Pulmonary artery endothelial cell (primary cell): ENCODE data around the gene MT1F. TPM values are rescaled to one million over a fixed set of nuclear protein-coding genes. Genes with fewer than 3 reads are reported as not detected.
"Not testable (repeated sequence)": the region's sequence is repeated elsewhere in the genome, so short reads cannot be mapped to it uniquely, and the experiment has no call there.

Experiments
- DNase-seq: peaks from one replicate; pipeline ENCODE4 v3.0.0-alpha.2; 2011; ENCODE audit warnings: low read depth, low spot score
- total RNA-seq: library from RNA; depleted of rRNA; stranded (reverse); fragments of >200 nt; gene quantifications from 2 replicates; pipeline ENCODE4 v1.2.3, GENCODE V29; 2014

MT1F gene
- total RNA-seq, 1 donor from 2014 or later: 0.59 TPM

DNA sequence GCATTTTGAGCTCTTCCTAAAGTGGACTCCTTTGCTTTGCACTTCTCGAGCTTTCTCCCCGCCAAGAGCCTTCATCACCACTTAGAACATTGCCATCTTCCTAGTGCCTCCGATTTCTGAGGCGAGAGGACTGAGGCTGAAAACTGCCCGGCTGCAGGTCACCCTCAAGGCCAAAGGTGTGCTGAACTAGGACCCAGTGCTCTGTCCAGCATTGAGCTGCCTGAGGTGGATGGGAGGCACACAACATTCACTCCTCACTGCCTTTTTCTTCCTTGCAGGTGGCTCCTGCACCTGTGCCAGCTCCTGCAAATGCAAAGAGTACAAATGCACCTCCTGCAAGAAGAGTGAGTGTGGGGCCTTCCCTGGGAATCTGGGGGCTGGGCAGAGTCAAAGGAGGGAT is 13.9 kb upstream of the MT1F start:
- DNase-seq: no peak

DNA sequence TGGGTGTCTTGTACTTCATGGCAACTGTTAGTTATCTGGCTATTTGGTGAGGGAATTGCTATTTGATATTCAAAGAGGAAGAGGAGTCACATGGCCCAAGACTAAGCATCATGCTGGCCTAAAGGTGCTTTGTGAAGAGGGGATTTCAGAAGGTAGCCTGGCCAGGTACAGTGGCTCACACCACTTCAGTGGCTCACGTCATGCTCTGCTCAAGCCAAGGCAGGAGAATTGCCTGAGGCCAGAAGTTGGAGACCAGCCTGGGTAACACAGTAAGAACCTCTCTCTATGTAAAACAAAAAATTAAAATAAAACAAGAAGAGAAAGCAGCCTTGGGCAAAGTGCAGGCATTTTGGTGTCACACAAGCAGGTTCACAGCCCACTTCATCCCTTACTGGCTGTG is 12.4 kb upstream of the MT1F start:
- no peak for DNase-seq

- no peak for DNase-seq
Measured at GRCh38 chr16:56645838-56646237, 11.9 kb upstream of the MT1F start.

DNA sequence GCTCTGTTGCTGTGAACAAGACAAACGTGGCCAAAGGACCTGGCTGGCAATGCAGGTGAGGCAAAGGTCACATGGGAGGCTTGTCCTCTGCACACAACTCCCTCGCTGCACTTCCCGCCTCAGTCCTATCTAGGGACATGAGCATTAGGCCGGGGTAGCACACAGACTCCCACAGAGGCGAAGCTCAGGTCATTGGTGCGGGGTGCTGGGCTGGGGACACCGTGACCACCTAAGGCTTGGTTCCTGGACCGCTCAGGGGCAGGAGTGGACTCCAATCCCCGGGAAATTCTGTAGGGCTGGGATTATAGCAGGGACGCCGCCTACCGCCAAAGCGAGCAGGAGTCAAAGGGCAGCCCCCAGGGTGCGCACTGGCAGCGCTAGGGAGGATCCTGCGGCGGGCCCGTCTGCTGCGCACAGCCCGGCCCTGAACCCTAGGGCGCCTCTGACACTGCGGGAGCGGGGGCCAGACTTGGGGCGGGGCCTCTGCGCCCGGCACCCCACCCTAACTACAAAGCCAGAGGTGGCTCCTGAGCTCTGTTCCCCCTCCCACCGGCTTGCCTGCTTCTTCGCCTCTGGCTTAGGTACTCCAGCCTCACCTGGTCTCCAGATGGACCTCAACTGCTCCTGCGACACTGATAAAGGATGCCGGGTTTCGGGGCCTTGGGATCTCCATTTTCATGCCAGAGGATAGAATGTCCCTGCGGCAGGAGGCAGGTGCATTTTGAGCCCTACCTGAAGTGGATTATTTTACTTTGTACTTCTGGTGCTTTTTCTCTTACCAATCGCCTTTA is 9.9 kb upstream of the MT1F start:
- DNase-seq: no peak

DNA sequence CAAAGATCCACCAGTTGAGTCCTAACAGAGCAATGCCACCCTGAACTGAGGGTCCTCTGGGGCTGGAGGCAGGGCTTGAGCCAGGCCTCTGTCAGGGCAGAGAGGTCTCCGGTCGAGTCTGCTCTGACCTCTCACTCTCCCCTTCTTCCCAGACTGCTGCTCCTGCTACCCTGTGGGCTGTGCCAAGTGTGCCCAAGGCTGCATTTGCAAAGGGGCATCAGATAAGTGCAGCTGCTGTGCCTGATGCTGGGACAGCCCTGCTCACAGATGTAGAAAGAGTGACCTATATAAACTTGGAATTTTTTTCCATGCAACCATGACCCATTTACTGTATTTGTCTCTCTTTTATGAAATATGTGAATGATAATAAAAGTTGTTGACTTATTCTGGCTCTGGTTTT is 8.5 kb upstream of the MT1F start:
- no peak for DNase-seq

DNA sequence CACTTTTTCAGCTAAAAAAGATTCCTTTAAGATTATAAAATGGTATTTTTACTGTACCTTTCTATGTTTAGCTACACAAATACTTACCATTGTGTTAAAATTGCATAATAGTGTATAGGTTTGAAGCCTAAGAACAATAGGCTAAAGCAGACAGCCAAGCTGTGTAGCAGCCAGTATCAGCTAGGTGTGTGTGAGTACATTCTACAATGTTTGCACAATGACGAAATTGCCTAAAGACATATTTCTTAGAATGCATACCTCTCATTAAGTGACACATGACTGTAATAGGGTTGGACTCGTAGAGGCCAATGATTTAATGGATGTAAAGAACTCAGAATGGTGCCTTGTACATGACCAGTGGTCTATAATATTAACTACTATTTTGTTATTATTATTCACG is 7.9 kb upstream of the MT1F start:
- DNase-seq: no peak

- no peak for DNase-seq
Measured at GRCh38 chr16:56651586-56651985, 6.2 kb upstream of the MT1F start, which contains the start of gene MT1B. MT1B (plus strand) TSS chr16:56651886; CDS start chr16:56651954, 68 bp downstream.

DNA sequence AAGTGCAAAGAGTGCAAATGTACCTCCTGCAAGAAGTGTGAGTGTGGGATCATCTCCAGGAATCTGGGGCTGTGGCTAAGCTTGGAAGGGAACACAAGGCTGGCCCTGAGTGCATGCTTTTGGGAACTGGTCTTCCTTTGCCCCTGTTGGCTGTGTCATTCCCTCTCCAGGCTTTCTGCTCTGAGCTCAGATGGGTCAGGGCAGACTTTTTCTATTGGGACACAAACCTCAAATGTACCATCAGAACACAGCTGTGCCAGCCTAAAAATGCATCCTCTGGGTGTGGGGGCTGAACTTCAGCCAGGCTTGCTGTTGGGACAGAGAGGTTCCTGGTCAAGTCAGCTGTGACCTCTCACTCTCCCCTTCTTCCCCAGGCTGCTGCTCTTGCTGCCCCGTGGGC is 5.2 kb upstream of the MT1F start:
- DNase-seq: no peak

DNA sequence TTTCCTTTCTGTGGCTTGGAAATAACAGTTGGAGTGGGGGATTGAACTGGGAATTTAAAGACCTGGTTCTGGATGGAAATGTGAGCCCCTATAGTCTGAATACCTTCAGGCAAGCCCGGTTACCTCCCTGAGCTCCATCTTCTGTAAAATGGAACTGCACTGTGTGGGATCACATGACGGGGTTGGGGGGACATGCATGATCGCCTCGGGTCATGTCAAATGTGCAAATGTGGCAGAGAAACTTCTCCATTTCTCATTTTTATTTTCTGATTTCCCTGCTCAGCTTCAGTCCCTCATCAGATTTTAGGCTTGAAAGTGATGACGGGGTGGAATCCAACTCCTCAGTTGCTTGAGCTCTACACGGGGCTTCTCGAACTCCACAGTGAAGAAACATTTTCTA is 4.5 kb upstream of the MT1F start:
- DNase-seq: no peak

DNA sequence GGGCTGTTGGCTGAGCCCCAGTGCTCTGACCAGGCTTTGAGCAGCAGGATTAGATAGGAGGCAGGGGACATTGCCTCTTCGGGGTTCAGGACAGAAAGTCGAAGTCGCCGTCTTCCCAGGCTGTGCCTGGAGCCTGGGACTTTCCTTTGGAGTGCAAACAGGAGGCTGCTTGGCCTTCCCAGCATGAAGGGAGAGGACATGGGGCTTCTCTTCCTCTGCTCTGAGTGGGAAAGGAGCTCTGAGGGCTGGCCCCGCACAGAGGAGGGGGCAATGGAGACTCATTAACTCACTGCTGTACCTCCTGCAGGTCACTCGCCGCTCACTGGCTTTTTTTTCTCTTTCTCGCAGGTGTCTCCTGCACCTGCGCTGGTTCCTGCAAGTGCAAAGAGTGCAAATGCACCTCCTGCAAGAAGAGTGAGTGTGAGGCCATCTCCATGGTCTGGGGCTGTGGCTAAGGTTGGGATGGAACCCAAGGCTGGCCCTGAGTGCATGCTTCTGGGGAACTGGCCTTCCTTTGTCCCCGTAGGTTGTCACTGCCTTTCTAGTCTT is 642 bp downstream of the MT1F start:
- DNase-seq: no peak

DNA sequence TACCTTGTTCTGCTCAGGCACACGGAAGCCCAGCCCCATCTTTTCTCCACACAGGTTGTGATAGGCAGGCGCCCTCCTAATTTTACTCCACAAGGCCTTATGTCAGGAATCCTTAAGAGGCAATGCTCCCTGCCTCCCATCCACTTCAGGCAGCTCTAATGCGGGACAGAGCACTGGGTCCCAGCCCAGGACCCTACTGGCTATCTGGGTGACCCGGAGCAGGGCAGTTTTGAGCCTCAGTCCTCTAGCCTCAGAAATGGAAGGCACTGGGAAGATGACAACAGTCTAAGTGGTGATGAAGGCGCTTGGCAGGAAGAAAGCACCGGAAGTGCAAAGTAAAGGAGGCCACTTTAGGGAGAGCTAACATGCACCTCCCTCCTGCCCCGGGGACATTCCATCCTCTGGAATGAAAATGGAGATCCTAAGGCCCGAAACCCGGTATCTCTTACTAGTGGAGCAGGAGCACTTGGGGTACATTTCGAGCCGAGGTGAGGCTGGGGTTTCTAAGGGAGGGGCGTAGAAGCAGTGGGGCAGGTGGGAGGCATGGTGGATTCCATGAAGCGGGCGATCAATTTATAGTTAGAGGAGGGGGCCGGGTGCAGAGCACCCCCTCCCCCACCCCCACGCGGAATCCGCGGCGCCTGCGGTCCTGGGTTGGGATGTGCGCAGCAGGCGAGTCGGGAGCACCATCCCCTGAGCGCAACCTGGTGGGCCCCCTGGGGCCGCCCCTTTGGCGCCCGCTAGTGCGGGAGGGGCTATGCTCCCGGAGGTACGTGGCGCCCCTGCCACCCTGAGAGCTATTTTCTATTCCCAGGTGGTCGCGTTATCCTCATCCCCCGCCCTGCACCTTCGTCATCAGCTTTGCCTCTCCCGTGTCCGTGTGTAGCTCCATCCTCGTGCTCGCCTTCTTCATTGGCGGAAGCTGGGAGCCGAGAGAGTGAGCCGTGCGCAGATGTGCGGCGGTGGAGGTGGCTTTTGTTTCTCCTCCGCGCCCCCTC is 4.9 kb downstream of the MT1F start:
- DNase-seq: no peak

DNA sequence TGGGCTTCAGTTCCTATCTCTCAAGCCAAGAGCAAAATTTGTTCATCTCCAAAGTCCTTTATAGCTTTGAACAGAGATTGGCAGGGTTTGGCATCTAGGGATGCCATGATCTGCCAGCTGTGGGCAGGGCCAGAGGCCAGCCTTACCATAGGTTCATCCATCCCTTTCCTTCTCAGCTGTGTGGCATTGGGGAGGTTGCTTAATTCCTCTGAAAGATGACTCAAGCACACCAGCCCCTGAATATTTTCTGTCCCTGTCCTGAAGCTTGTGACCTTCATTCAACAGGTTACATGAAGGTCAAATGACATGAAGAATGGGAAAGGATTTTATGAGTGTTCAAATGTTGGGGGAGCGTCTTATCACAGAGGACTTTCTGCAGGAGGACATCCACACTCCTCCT is 6.7 kb downstream of the MT1F start:
- no peak for DNase-seq

DNA sequence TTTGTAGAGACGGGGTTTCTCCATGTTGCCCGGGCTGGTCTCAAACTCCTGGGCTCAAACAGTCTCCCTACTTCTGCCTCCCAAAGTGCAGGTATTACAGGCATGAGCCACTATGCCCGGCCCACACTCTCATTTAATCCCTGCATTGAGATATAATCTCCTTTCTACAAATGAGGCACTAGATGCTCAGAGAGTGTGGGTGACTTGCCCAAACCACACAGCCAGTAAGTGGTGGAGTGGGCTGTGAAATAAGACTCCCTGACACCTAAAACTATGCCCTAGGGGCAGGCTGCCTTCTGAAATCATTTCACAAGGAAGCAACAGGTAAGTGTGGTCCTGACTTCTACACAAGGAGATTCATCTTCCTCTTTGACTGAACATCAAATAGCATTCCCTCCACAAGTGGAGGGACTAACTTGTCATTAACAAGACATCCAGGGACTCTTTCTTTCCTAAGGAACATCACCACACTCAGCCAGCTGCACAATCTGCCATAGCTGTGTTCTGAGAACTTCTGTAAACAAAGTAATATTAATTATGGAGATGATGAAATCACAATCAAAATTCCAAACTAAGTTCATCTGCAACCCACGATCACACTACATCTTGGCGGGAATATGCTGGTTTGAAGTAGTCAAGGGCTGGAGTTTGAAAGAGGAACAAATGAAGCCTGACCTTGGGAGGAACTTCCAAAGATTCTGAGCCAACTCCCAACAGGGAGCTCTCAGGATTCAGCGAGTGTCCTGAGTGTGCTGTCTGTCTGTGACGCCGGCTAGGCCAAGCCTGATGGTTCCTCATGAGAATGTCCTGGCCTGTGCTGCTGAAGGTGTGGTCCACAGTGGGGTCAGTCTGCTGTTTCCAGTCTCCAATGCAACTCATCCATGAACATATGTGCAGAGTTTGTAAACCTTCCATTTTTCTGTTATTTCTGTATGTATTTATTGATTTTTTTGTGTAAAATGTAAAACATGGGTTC is 7.8 kb downstream of the MT1F start:
- DNase-seq: not testable (repeated sequence)

DNA sequence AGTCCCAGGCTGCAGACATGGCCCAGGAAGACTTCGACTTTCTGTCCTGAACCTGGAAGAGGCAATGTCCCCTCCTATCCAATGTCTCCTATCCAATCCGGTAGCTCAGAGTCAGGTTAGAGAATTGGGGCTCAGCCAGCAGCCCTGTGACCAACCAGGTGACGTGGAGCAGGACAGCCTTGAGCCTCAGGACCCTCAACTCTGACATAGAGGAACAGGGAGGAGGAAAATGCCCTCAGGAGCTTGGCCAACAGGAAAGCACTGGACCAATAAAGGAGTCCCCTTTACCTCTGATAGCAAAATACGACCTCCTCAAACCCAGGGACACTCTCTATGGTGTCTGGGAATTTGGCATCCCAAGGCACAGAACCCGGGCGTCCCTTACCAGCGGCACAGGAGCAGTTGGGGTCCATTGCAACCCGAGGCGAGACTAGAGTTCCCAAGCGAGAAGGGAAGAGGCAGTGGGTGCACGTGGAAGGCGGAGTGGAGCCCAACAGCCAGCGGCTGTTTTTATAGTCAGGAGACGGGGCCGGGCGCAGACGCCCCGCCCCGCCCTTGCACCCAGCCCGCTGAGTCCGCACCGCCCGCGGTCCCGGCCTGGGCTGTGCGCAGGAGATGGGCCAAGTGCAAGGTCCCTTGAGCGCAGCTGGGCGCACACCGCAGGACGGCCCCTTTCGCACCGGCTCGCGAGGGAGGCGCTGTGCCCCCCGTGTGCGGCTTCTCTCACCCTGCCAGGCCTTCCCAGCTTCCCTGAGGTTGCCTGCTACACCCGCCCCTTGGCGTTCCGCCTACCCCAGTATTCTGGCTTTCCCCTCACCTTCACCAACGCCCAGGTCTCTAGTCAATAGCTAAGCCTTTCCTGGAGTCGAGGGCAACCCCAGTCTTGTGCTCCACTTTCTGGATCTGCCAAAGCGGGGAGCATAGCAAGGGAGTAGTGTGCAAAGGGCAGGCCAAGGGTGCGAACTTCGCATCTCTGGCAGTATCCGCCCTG is 10.1 kb downstream of the MT1F start, which contains the start of gene MT1G:
Gene MT1G (minus strand): TSS at position 485 of the 991 bp plus-strand sequence. CDS start 72 bp downstream, at position 413.
- DNase-seq: no peak

GRCh38 chr16:56669005-56669839 is 11.5 kb downstream of the MT1F start, which contains the start of gene MT1H:
MT1H (plus strand) TSS chr16:56669814; CDS start chr16:56669885, 71 bp downstream.
- DNase-seq: no peak

- no peak for DNase-seq
Measured at GRCh38 chr16:56669840-56670619, 12.3 kb downstream of the MT1F start.

DNA sequence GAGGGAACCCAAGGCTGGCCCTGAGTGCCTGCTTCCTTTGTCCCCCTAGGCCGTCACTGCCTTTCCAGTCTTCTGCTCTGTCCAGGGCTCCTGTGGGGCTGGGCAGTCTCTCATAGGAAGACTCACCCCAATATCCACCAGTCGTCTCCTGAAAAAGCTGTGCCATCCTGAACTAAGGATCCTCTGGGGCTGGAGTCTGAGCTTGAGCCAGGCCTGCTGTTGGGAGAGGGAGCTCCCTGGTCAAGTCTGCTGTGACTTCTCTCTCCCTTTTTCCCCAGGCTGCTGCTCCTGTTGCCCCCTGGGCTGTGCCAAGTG is 12.8 kb downstream of the MT1F start:
- no peak for DNase-seq

GRCh38 chr16:56671691-56672090 is 13.9 kb downstream of the MT1F start:
- DNase-seq: not testable (repeated sequence)
